GM21723 (cell line): ENCODE measurements around the gene INSYN1.
"Not testable (repeated sequence)": the region's sequence is repeated elsewhere in the genome, so short reads cannot be mapped to it uniquely, and the experiment has no call there.

Experiments
- ATAC-seq: cut with Tn5 transposase; IDR thresholded peaks from one replicate; pipeline ENCODE4 v1.9.1; 2021; ENCODE audit warnings: mild to moderate bottlenecking, moderate library complexity; ENCODE audit not compliant: unreplicated experiment

The INSYN1 gene

DNA sequence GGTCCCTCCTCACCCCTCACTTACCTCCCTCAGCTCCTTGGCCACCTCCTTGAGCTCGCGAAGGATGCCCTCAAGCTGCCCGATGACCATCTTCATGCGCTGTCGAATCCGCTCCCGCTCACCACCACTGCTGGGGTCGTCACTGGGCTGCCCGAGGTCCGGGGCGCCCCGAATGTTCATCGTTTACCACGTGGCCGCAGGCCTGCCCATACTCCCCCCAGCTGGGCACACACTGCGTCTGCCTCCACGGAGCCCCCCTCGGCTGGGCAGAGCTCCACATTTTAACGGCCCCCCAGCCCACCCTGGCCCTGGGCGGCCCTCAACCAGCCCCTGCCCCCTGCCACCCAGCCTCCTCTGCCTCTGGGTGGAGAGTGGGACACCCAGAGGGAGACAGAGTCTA is 2.2 kb downstream of the INSYN1 start:
- no peak for ATAC-seq

- ATAC-seq, result no peak
Observed at GRCh38 chr15:73750438-73750837, 2.7 kb downstream of the INSYN1 start.

- no peak for ATAC-seq
Observed at GRCh38 chr15:73749971-73750370, 3.2 kb downstream of the INSYN1 start.

- ATAC-seq, result no peak
Observed at GRCh38 chr15:73749533-73749932, 3.6 kb downstream of the INSYN1 start.

DNA sequence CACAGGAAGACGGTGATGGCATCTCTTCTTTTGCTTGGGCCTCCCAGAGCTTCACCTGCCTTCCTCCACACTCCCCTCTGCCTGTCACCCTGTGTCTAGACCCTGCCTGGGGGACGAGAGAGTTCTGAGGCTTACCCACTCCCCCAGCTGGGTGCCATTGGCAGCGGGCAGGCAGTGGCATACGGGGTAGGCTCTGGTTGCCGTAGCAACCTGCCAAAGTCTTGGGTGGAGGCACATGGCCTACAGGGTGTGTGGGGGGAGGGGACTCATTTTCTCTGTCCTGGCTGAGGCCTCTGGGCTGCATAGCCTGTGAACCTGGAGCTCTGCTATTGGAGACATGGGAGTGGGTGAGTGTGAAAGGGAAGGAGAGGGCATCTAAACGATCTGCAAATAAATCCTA is 4.4 kb downstream of the INSYN1 start:
- ATAC-seq, result no peak

GRCh38 chr15:73747847-73748590 is 5.1 kb downstream of the INSYN1 start:
- ATAC-seq, result no peak

DNA sequence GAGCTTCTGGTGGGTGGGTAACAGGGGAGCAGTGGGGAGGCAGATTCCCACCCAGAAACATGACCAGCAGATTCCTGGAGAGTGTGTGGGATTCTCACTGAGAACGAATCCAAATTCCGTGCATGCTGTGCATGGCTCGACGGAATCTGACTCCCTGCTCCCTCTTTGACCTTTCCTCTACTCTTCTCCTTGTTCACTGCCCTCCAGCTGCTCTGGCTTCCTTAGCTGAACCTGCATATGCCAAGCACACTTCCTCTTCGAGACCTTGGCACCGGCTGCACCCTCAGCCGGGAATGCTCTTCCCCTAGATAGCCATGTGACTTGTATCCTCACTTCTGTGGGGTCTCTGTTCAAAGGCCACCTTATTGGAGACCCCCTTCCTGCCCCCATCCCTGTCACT is 6.3 kb downstream of the INSYN1 start:
- no peak for ATAC-seq

DNA sequence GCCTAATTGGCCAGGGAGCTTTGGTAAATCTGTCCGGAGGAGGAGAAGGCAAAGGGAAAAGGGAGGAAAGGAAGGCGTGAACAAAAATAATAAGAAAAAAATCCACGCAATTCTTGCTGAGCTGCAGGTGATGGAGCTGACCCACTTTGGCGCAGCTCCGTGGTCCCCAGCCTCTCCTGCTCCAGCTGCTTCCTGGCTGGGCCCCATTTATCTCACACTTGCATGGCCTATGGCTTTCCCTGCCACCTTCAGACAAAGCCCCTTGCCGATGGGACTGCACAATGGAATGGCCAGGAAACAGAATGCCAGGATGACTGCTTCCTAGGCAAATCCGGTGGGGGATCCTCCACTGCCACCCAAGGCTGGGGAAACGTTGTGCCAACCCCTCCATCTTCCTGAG is 6.9 kb downstream of the INSYN1 start:
- ATAC-seq, result no peak

GRCh38 chr15:73745073-73745472 is 8.1 kb downstream of the INSYN1 start:
- ATAC-seq, result no peak

DNA sequence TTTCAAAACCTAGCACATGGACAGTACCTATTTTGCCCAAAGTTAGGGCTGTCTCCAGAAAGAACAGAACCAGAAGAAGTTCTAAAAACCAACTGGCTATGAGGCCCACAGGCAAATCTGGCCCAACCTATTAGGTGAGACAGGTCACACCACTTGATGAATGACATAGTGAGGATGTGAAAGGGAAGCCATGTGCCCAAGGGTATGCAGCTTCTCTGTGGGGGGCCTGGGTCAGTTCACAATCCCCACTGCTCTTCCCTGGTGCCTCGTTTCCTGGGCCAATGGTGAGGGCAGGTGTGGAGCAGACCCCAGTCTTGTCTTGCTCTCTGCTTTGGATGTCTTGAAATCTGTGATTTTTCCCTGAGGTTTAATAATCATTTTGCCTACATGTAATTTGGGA is 8.9 kb downstream of the INSYN1 start:
- ATAC-seq, result no peak

DNA sequence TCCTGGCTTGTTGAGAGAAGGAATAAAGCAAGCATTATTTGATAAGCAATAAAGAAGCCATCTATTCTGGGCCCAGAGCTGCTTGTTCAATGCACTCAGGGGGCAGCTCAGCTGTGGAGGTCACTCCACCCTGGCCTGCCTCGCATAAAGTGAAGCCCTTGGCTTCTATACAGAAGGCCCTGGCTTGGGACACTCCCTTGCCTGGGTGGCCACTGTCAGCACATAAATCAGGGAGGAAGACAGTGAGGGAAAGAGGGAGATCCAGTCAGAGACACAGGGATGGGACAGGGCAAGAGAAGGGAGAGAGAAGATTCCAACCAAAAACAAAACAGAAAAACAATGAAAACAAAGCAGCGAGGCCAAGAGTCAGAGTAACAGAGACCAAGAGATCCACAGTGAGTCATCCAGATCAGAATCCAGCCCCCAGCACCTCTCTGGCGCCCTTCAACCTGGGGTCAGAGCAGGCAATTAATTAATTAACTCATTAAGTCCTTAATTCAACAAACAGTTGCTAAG is 11.8 kb downstream of the INSYN1 start:
- ATAC-seq, result no peak

- ATAC-seq, result no peak
Observed at GRCh38 chr15:73740152-73741048, 12.8 kb downstream of the INSYN1 start.

- ATAC-seq, result no peak
Observed at GRCh38 chr15:73737535-73737934, 15.6 kb downstream of the INSYN1 start.

DNA sequence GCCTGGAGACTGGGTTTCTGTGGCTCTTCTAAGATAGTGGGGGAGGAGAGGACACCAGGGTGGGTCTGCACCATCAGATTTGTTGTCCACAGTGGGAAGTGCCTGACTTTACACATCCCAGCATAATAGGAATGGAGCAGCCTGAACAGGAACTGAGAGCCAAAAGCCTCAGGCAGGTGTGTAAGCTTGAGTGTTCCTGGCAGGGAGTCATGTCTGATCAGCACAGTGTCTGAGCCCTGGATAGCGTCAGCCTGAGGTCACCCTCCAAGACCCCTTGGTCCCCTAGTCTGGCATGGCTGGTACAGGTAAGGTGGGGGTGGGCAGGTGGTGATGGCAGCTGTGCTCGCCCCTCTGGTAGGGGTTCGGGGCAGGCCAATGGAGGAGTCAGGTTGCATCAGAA is 20.2 kb downstream of the INSYN1 start:
- no peak for ATAC-seq

GRCh38 chr15:73732051-73732450 is 21.1 kb downstream of the INSYN1 start:
- ATAC-seq, result not testable (repeated sequence)

- no peak for ATAC-seq
Observed at GRCh38 chr15:73727330-73727976, 25.7 kb downstream of the INSYN1 start.

- ATAC-seq, result no peak
Observed at GRCh38 chr15:73724212-73724611, 28.9 kb downstream of the INSYN1 start.

DNA sequence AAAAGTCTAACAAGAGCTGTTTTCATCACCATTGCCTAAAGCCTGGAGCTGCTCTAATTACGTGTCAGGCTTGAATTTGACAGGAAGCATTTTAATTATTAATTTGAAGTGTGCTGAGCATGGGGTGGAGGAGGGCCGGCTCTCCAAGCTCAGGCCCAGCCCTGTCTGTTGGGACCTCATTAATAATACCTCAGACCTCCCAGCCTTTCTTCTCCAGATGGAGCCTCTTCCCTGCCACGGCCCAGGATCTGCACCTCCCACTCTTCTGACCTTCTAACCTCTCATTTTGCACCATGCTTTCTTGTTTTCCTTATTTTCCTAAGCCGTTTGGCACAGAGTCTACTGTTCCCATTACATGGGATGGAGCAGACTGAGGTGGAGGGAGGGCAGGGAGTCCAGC is 30.0 kb downstream of the INSYN1 start:
- no peak for ATAC-seq

- ATAC-seq, result no peak
Observed at GRCh38 chr15:73722425-73722824, 30.7 kb downstream of the INSYN1 start.

- ATAC-seq, result no peak
Observed at GRCh38 chr15:73718694-73719093, 34.5 kb downstream of the INSYN1 start.

GRCh38 chr15:73717802-73718201 is 35.3 kb downstream of the INSYN1 start:
- ATAC-seq, result no peak
